Spleen (tissue), 7 donors: ENCODE results near the gene EDN3.

Experiments
- POLR2A ChIP-seq, 3 donors: fragments of 450-650 bp; IDR thresholded peaks; one replicate each; pipeline ENCODE4 v1.5.1; 2017; ENCODE audit warnings: antibody characterized with exemption in 3 of 3, mild to moderate bottlenecking in 1 of 3
- TF ChIP-seq, protein P1 (sequence below), 11 experiments: fragments of 200-600 bp in 7 of 11; fragments of 450-650 bp in 4 of 11; sonication (generic) in 4 of 11; IDR thresholded peaks in 8 of 11; conservative IDR thresholded peaks in 3 of 11; 1 replicate in 7 of 11; 2 replicates in 4 of 11; pipeline versions ENCODE4 v1.4.0 to v1.8.0; 2016 to 2021; ENCODE audit warnings: antibody characterized with exemption in 11 of 11, inconsistent platforms in 4 of 11, mild to moderate bottlenecking in 1 of 11
- donor health status: DM: no; HTN: no; CAD: no; lungs with moderate emphysema.
- donor health status: DM: no; HTN: no; CAD: no.
- donor health status: DM: no; HTN: no; CAD: no.

DNA sequence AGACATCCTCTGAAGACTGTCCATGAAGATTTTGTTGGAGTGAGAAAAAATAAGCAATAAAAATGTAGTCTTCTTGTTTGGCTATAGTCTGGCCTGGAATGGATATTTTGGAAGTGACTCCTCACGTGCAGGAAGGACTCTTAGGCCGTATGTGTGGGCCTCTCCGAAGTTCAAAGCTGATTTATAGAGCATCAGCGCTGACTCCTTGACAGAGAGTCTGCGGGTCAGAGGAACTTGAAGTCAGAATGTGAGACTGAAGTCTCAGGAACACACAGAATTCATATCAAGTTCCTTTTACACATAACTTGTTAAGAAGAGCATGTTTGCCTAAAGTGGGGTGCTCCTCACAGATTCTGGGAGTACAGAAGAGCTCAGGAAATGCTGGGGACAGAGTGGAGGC lies 36.1 kb downstream of the EDN3 start:
- TF ChIP-seq, protein P1, sequence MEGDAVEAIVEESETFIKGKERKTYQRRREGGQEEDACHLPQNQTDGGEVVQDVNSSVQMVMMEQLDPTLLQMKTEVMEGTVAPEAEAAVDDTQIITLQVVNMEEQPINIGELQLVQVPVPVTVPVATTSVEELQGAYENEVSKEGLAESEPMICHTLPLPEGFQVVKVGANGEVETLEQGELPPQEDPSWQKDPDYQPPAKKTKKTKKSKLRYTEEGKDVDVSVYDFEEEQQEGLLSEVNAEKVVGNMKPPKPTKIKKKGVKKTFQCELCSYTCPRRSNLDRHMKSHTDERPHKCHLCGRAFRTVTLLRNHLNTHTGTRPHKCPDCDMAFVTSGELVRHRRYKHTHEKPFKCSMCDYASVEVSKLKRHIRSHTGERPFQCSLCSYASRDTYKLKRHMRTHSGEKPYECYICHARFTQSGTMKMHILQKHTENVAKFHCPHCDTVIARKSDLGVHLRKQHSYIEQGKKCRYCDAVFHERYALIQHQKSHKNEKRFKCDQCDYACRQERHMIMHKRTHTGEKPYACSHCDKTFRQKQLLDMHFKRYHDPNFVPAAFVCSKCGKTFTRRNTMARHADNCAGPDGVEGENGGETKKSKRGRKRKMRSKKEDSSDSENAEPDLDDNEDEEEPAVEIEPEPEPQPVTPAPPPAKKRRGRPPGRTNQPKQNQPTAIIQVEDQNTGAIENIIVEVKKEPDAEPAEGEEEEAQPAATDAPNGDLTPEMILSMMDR (IDR thresholded peaks at IDR 0.05 in 8 of 11, conservative IDR thresholded peaks at IDR 0.05 in 3 of 11) = no peak
- TF ChIP-seq POLR2A (IDR thresholded peaks at IDR 0.05) = no peak
